Mesenchymal stem cell (in vitro differentiated cells and primary cell): ENCODE measurements around the gene DMBX1.

Experiments used
- DNase-seq: peaks from one replicate; pipeline ENCODE4 v3.0.0-alpha.2; 2013
- H2AFZ ChIP-seq: one replicate; pipeline ENCODE4 v1.6.1; 2013; ENCODE audit warnings: low read depth, mild to moderate bottlenecking, control low read depth, inconsistent platforms, low read length, moderate library complexity
- H2AK5ac ChIP-seq: 2 replicates; pipeline ENCODE4 v1.6.1; 2013; ENCODE audit warnings: low read length, moderate library complexity, mild to moderate bottlenecking, inconsistent platforms; ENCODE audit not compliant: severe bottlenecking
- H2BK120ac ChIP-seq: one replicate; pipeline ENCODE4 v1.6.1; 2013; ENCODE audit warnings: low read depth, mild to moderate bottlenecking, inconsistent platforms, low read length, moderate library complexity
- H2BK12ac ChIP-seq, 2 experiments: one replicate each; pipeline ENCODE4 v1.6.1; 2013; ENCODE audit warnings: inconsistent platforms in 2 of 2, low read length in 2 of 2, mild to moderate bottlenecking in 2 of 2, moderate library complexity in 2 of 2, control low read depth in 1 of 2
- H2BK15ac ChIP-seq: one replicate; pipeline ENCODE4 v1.6.1; 2013; ENCODE audit warnings: mild to moderate bottlenecking, low read depth, inconsistent platforms; ENCODE audit not compliant: poor library complexity, severe bottlenecking
- H2BK5ac ChIP-seq: 2 replicates; pipeline ENCODE4 v1.6.1; 2013; ENCODE audit warnings: low read depth, mild to moderate bottlenecking, low read length, control low read depth, inconsistent platforms; ENCODE audit not compliant: poor library complexity, severe bottlenecking
- H3K14ac ChIP-seq, 2 experiments: one replicate each; pipeline ENCODE4 v1.6.1; 2013; ENCODE audit warnings: inconsistent platforms in 2 of 2, low read length in 2 of 2, control low read depth in 1 of 2, mild to moderate bottlenecking in 1 of 2, moderate library complexity in 1 of 2
- H3K18ac ChIP-seq, 2 experiments: one replicate each; pipeline ENCODE4 v1.6.1; 2013; ENCODE audit warnings: inconsistent platforms in 2 of 2, low read length in 2 of 2, control low read depth in 1 of 2, low read depth in 1 of 2, mild to moderate bottlenecking in 1 of 2
- H3K23ac ChIP-seq, 2 experiments: one replicate each; pipeline ENCODE4 v1.6.1; 2013; ENCODE audit warnings: inconsistent platforms in 2 of 2, low read length in 2 of 2, mild to moderate bottlenecking in 2 of 2, moderate library complexity in 2 of 2, control low read depth in 1 of 2
- H3K27ac ChIP-seq: 2 replicates; pipeline ENCODE4 v1.5.1; 2013; ENCODE audit warnings: mild to moderate bottlenecking, moderate library complexity, low read length, control low read depth, inconsistent platforms; ENCODE audit not compliant: poor library complexity, severe bottlenecking
- H3K27me3 ChIP-seq, 2 experiments: 2 replicates each; pipeline versions ENCODE4 v1.6.1 to v1.7.0; 2013; ENCODE audit warnings: low read length in 2 of 2, mild to moderate bottlenecking in 2 of 2, moderate library complexity in 2 of 2, control low read depth in 1 of 2, inconsistent platforms in 1 of 2; ENCODE audit not compliant: control insufficient read depth in 1 of 2, insufficient read depth in 1 of 2
- H3K36me3 ChIP-seq, 2 experiments: 2 replicates each; pipeline versions ENCODE4 v1.6.1 to v1.7.0; 2013; ENCODE audit warnings: low read length in 2 of 2, control low read depth in 1 of 2, inconsistent platforms in 1 of 2, low read depth in 1 of 2, mild to moderate bottlenecking in 1 of 2; ENCODE audit not compliant: insufficient read depth in 2 of 2, control insufficient read depth in 1 of 2
- H3K4ac ChIP-seq, 2 experiments: one replicate each; pipeline ENCODE4 v1.6.1; 2013; ENCODE audit warnings: inconsistent platforms in 2 of 2, low read length in 2 of 2, mild to moderate bottlenecking in 2 of 2, moderate library complexity in 2 of 2, control low read depth in 1 of 2, low read depth in 1 of 2
- H3K4me1 ChIP-seq: 2 replicates; pipeline ENCODE4 v1.6.1; 2013; ENCODE audit warnings: low read depth, low read length, control low read depth; ENCODE audit not compliant: control insufficient read depth, insufficient read depth
- H3K4me2 ChIP-seq: 2 replicates; pipeline ENCODE4 v1.6.1; 2013; ENCODE audit warnings: low read length, mild to moderate bottlenecking, inconsistent platforms; ENCODE audit not compliant: poor library complexity, severe bottlenecking
- H3K4me3 ChIP-seq, 2 experiments: 2 replicates each; pipeline versions ENCODE4 v1.5.1 to v1.7.0; 2013; ENCODE audit warnings: low read length in 2 of 2, mild to moderate bottlenecking in 2 of 2, control low read depth in 1 of 2, low read depth in 1 of 2; ENCODE audit not compliant: insufficient read depth in 1 of 2
- H3K79me1 ChIP-seq: replicated peaks from 2 replicates; pipeline ENCODE4 v1.6.1; 2013; ENCODE audit warnings: mild to moderate bottlenecking, control low read depth, low read length, inconsistent platforms; ENCODE audit not compliant: poor library complexity, severe bottlenecking
- H3K9ac ChIP-seq: 2 replicates; pipeline ENCODE4 v1.7.0; 2013; ENCODE audit warnings: mild to moderate bottlenecking, low read length, moderate library complexity
- H3K9me3 ChIP-seq: 2 replicates; pipeline ENCODE4 v1.7.0; 2013; ENCODE audit warnings: mild to moderate bottlenecking, low read length; ENCODE audit not compliant: control insufficient read depth
- H4K8ac ChIP-seq: one replicate; pipeline ENCODE4 v1.6.1; 2013; ENCODE audit warnings: inconsistent platforms, mild to moderate bottlenecking, low read length, moderate library complexity
- H4K91ac ChIP-seq: one replicate; pipeline ENCODE4 v1.6.1; 2013; ENCODE audit warnings: mild to moderate bottlenecking, low read length, inconsistent platforms
- WGBS: methylation state at CpG from one replicate; pipeline ENCODE4 v1.1.7; 2013; ENCODE audit warnings: mixed read lengths; 5-methylcytosine and 5-hydroxymethylcytosine counted together

Gene DMBX1

GRCh38 chr1:46459315-46459714 lies 30.3 kb upstream of the DMBX1 start:
- Histone ChIP-seq H3K9ac (no peak overlapping the region), H2BK12ac (no peak overlapping the region), H3K4me1 (no peaks in the 10 kb centered on the region), H2BK15ac (no peak overlapping the region), H2AFZ (no peak overlapping the region), H2BK120ac (no peak overlapping the region), H3K4me2 (no peak overlapping the region), H4K91ac (no peak overlapping the region), H3K27me3 (peaks cover 84 to 90% of the 10 kb centered on the region in 2 experiments), H3K18ac (no peak overlapping the region), H3K14ac (no peak overlapping the region), H4K8ac (no peak overlapping the region), H2AK5ac (no peak overlapping the region), H3K23ac (no peak overlapping the region), H2BK5ac (no peak overlapping the region), H3K9me3 (no peaks in the 10 kb centered on the region), H3K4ac (no peak overlapping the region), H3K4me3 (no peak overlapping the region), H3K36me3 (no peaks in the 10 kb centered on the region), H3K27ac (no peak overlapping the region), H3K79me1 (no peaks in the 10 kb centered on the region)
- DNase-seq, result no peak
- WGBS, result 74% methylated on average over 8 of the region's 8 CpGs

GRCh38 chr1:46461017-46461808 lies 28.4 kb upstream of the DMBX1 start:
- Histone ChIP-seq H2AK5ac (no peak overlapping the region), H2BK5ac (no peak overlapping the region), H3K4ac (no peak overlapping the region), H2BK12ac (no peak overlapping the region), H3K14ac (no peak overlapping the region), H3K9ac (no peak overlapping the region), H2AFZ (no peak overlapping the region), H3K4me1 (no peaks in the 10 kb centered on the region), H4K8ac (no peak overlapping the region), H3K79me1 (no peaks in the 10 kb centered on the region), H3K27me3 (peaks cover 82 to 95% of the 10 kb centered on the region in 2 experiments), H4K91ac (no peak overlapping the region), H3K27ac (no peak overlapping the region), H3K4me2 (no peak overlapping the region), H3K23ac (peak overlapping the region in 1 of 2 experiments; percentile 38), H3K9me3 (no peaks in the 10 kb centered on the region), H2BK15ac (no peak overlapping the region), H3K18ac (no peak overlapping the region), H3K36me3 (no peaks in the 10 kb centered on the region), H2BK120ac (no peak overlapping the region), H3K4me3 (no peak overlapping the region)
- no peak for DNase-seq
- 64% methylated on average over 11 of the region's 11 CpGs for WGBS

DNA sequence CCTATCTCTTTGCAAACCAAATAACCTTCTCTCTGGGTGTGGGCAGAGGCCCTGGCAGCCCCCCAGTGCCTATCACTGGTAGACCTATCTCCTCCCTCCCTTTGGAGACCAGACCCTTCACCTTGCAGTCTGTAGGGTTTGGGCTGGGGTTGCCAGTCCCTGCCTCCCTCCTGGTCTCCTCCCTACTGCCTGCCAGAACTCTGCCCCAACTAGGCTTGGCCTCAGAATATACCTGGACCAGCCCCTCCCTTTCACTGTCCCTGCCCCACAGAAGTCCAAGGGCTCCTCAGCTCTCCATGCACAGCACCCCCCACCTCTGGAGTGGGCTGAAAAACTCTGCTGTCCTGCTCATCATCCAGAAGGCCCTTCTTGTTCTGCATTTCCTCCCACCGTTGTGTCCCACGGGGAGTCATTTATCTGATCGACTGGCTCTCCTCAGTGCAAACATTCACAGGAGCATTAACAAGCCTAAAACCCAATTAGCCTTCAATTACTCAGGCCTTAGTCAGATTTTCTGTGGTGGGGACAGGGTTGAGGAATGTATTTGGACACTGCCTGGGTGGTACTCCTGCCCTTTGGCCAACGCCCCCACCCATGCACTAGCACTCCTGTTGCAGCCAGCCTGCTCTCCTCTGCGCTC lies 27.7 kb upstream of the DMBX1 start:
- 21% methylated on average over 2 of the region's 5 CpGs for WGBS
- Histone ChIP-seq H3K4me2 (no peak overlapping the region), H2BK12ac (no peak overlapping the region), H2AK5ac (no peak overlapping the region), H2BK15ac (no peak overlapping the region), H3K4ac (no peak overlapping the region), H3K27me3 (peaks cover 79 to 90% of the 10 kb centered on the region in 2 experiments), H2BK5ac (no peak overlapping the region), H3K14ac (no peak overlapping the region), H3K79me1 (no peaks in the 10 kb centered on the region), H4K8ac (no peak overlapping the region), H3K18ac (no peak overlapping the region), H3K36me3 (no peaks in the 10 kb centered on the region), H3K27ac (no peak overlapping the region), H3K4me3 (no peak overlapping the region), H2BK120ac (no peak overlapping the region), H3K23ac (no peak overlapping the region), H2AFZ (no peak overlapping the region), H3K9me3 (no peaks in the 10 kb centered on the region), H3K9ac (no peak overlapping the region), H4K91ac (no peak overlapping the region), H3K4me1 (peaks cover 3% of the 10 kb centered on the region)
- no peak for DNase-seq

- Histone ChIP-seq H3K18ac (no peak overlapping the region), H3K27ac (no peak overlapping the region), H4K8ac (no peak overlapping the region), H3K4me2 (no peak overlapping the region), H3K4ac (no peak overlapping the region), H2BK15ac (no peak overlapping the region), H2BK12ac (no peak overlapping the region), H3K4me1 (peaks cover 6% of the 10 kb centered on the region), H3K27me3 (peaks cover 81 to 91% of the 10 kb centered on the region in 2 experiments), H2BK5ac (no peak overlapping the region), H3K79me1 (no peaks in the 10 kb centered on the region), H3K36me3 (no peaks in the 10 kb centered on the region), H2BK120ac (no peak overlapping the region), H3K23ac (no peak overlapping the region), H3K14ac (no peak overlapping the region), H2AK5ac (no peak overlapping the region), H2AFZ (no peak overlapping the region), H3K4me3 (no peak overlapping the region), H4K91ac (no peak overlapping the region), H3K9ac (no peak overlapping the region), H3K9me3 (no peaks in the 10 kb centered on the region)
- WGBS, result 52% methylated on average over 3 of the region's 4 CpGs
- no peak for DNase-seq
These were observed 25.6 kb upstream of the DMBX1 start for GRCh38 chr1:46464013-46464548.
